ENCODE measurements around the gene FSIP2.

FSIP2 gene

GRCh38 chr2:185785851-185786473 lies 47.4 kb downstream of the FSIP2 start:
- TF ChIP-seq ZFX (IDR thresholded peaks at IDR 0.05; ENCODE audit: borderline replicate concordance) = no peak
- no peak for TF ChIP-seq CTCF (IDR thresholded peaks at IDR 0.05)
- no peak overlapping the region for H3K27ac ChIP-seq

- no peak for TF ChIP-seq CTCF (IDR thresholded peaks at IDR 0.05)
- no peak for TF ChIP-seq ZFX (IDR thresholded peaks at IDR 0.05; ENCODE audit: borderline replicate concordance)
- no peak overlapping the region for H3K27ac ChIP-seq
These were observed 48.9 kb downstream of the FSIP2 start for GRCh38 chr2:185787227-185788145.

GRCh38 chr2:185790361-185790760 lies 51.8 kb downstream of the FSIP2 start:
- TF ChIP-seq CTCF (IDR thresholded peaks at IDR 0.05) = no peak
- TF ChIP-seq ZFX (IDR thresholded peaks at IDR 0.05; ENCODE audit: borderline replicate concordance) = no peak
- no peak overlapping the region for H3K27ac ChIP-seq

- no peak for TF ChIP-seq ZFX (IDR thresholded peaks at IDR 0.05; ENCODE audit: borderline replicate concordance)
- no peak overlapping the region for H3K27ac ChIP-seq
These were observed 55.1 kb downstream of the FSIP2 start for GRCh38 chr2:185793532-185794345.

- TF ChIP-seq CTCF (IDR thresholded peaks at IDR 0.05) = no peak
- no peak for TF ChIP-seq ZFX (IDR thresholded peaks at IDR 0.05; ENCODE audit: borderline replicate concordance)
These were observed 58.2 kb downstream of the FSIP2 start for GRCh38 chr2:185796758-185797157.

GRCh38 chr2:185802926-185803325 lies 64.3 kb downstream of the FSIP2 start:
- TF ChIP-seq ZFX (IDR thresholded peaks at IDR 0.05; ENCODE audit: borderline replicate concordance) (no peak), CTCF (IDR thresholded peaks at IDR 0.05) (no peak)
- H3K27ac ChIP-seq = no peak overlapping the region

More at GRCh38 chr2:185796758-185797157, 58.2 kb downstream of the FSIP2 start:
- H3K27ac ChIP-seq = no peak overlapping the region

- H3K27ac ChIP-seq = no peak overlapping the region
- TF ChIP-seq CTCF (IDR thresholded peaks at IDR 0.05) = no peak
- no peak for TF ChIP-seq ZFX (IDR thresholded peaks at IDR 0.05; ENCODE audit: borderline replicate concordance)
These were observed 68.2 kb downstream of the FSIP2 start for GRCh38 chr2:185806783-185807182.

Data from 22Rv1 (cell line).